NCI-H2107 treated with DMSO at 0.1 percent for 48 hours (cell line): ENCODE measurements around the gene NOTCH1.
"Not testable (repeated sequence)": the region's sequence is repeated elsewhere in the genome, so short reads cannot be mapped to it uniquely, and the experiment has no call there.

Experiments
- DNase-seq: peaks from one replicate; lab custom pipeline; 2025; ENCODE audit not compliant: unreplicated experiment; lab: John Stamatoyannopoulos, UW

Gene NOTCH1

DNA sequence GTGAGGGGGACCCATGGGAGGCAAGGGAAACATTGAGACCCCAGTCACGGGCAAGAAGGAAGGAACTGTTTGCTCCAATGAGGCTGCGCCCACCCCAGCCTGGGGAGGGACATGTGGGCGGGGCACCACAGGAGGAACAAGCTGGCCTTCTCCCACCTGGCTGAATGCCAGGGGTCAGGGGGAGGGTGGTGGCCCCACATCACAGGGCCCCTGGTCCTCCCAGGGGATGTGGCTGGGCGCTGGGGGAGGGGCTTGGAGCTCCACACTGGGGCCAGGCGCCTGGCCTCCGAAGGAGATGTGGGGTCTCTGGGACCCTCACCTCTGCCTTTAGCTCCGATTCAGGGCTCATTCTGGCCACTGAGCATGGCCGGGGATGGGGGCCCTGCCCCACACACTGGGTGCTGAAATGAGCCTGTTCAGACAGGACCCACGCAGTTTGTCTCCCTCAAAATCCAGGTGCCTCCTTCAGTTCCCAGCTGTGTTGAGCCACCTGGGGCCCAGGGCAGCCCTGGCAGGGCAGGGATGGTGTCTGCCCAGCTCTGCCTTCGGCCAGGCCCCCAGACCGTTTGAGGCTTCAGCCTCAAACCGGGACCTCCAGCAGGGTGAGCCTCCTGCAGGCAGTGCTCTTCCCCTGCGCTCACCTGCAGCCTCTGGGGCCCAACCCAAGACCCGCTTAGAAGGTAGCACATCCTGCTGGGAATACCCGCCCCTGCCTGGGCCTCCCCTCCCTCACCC lies 33.2 kb upstream of the NOTCH1 start:
- no peak for DNase-seq

DNA sequence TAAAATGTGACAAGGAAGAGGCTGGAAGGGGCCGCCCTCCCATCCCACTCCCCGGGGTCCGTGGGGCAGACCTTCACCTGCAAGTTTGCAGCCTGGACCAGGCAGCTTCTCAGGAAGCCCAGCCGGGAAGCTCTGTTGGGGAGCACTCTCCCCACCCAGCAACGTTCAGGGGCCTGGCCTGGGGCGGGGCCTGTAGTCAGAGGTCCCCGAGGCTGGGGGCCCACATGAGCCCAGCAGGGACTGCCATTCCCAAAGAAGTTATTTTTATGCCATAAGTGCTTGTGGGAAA lies 32.7 kb upstream of the NOTCH1 start:
- no peak for DNase-seq

DNA sequence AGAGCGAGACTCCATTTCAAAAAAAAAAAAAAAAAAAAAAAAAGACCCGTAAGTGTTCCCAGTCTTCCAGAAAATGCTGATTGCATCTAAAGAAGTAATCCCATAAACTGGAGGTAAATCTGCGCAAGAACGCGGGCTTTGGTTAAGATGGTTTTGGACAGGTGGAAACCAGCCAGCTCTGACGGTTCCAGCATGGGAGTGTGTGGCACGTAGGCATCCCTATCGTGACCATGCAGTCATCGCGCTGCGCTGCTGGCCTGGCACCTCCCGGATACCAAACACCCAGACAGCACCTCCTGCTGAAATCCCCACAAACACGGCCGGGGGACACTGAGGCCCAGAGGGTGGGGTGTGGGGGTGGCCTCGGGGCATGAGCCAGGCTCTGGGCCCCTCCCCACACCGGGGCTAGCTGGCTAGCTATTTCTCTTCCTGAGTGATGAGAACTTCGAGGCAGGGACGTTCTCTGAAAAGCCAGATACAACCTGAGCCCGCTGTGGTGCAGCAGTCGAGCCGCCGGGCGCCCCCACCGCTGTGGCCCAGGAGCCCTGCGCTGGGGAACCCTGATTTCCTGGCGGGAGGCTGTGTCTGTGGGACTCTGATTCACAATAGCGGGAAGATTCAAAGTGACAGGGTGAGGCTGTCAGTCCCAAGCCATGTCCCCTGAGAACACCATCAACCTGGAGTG lies 32.2 kb upstream of the NOTCH1 start:
- DNase-seq: no peak

DNA sequence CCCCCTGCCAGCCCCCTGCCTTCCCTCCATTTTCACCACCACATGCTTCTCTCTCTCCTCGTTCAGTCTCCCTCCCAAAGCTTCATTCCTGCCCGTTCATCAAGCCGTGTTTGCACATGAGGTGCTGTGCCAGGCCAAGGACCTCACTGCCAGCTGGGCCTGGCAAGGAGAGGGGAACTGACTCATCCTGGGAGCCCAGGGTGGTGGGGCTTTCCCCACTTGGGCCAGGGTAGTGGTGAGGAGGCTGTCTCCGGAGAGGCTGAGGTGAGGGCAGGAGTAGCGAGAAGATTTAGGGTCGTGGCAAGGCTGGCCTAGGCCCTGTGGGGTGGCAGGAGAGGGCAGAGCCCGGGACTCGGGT lies 30.4 kb upstream of the NOTCH1 start:
- DNase-seq: no peak

DNA sequence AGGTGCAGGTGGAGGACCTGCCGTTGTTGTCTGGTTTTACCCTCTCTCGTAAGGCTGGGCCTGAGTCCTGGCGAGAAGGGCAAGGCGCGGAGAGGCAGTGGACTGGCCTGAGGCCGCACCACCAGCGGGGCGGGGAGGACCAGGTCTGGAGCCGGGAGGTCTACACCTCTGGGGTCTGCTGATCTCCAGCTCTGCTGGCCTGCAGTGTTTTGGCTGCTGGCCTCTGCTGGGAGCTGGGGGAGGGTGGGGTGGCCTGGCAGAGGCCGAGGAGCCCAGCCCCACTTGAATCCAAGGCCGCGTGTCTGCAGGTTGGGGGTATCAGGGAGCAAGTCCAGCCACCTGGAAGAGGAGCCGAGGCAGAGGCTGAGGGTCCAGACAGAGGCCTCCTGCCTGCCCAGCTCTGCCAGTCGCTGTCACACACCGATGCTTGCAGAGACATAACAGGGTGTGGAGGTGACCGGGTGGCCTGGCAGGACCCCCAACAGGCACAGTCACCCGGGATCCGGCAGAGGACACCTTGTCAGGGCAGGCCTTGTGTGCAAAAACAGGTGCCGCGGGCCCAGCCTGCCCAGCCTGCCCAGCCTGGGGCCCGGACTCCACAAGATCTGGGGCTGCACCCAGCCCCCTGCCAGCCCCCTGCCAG lies 29.9 kb upstream of the NOTCH1 start:
- no peak for DNase-seq

GRCh38 chr9:136574606-136575005 lies 28.8 kb upstream of the NOTCH1 start:
- DNase-seq: not testable (repeated sequence)

GRCh38 chr9:136572828-136573625 lies 27.2 kb upstream of the NOTCH1 start:
- DNase-seq: no peak

DNA sequence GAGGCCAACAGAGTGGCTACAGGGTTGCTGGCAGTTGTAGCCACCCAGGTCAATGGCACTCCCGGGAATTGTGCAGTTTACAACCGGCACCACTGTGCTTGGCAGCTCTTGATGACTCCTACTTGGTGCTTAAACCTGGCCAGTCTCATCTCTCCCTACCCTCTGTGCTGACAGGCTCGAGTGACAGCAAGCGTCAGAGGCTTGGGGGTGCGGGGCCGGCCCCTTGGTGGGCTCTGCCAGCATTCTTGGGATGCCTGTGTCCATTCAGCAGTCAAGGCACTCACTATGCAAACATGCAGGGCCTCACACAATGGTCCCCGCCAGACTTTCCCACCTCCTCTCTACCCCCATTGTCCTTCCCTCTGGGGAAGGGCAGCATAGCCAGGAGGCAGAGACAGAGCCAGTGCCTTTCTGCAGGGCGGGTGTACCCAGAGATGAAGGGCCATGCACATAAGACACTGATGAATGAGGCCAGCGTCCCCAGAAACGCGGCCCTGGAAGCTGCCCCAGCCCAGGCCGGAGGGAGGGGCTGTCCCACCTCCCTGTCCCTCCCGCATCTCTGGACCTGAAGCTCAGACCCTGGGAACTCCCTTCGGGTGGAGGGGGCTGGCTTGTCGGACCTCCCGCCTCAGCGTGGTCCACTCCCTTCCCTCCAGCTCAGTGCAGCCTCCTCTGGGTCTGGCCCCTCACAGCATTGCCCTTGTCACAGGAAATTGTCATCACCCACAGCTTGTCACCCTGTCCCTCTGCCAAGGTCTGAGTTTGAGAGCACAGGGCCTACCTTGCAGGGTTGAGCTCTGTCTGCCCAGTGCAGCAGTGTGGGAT lies 26.4 kb upstream of the NOTCH1 start:
- no peak for DNase-seq

DNA sequence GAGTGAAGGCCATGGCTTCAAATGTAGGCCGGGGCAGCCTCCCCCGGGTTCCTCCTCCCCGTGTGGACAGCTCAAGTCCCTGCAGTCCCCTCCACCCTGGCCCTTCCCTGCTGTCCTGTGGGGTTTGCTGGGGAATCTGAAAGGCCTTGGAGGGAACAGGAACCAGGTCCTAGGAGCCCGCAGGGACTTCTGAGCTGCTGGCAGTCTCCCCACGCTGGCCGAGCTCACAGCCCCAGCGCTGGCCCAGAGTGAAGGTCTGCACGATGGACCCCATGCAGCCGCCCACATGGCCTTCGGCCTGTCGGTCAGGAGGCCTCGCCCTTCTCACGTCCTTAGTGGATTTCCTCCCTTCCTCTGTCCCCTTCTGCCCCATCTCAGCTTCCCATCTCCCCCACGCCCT lies 25.7 kb upstream of the NOTCH1 start:
- DNase-seq: no peak

- no peak for DNase-seq
Measured at GRCh38 chr9:136570916-136571315, 25.1 kb upstream of the NOTCH1 start.

- DNase-seq: no peak
Measured at GRCh38 chr9:136570191-136570845, 24.5 kb upstream of the NOTCH1 start.

DNA sequence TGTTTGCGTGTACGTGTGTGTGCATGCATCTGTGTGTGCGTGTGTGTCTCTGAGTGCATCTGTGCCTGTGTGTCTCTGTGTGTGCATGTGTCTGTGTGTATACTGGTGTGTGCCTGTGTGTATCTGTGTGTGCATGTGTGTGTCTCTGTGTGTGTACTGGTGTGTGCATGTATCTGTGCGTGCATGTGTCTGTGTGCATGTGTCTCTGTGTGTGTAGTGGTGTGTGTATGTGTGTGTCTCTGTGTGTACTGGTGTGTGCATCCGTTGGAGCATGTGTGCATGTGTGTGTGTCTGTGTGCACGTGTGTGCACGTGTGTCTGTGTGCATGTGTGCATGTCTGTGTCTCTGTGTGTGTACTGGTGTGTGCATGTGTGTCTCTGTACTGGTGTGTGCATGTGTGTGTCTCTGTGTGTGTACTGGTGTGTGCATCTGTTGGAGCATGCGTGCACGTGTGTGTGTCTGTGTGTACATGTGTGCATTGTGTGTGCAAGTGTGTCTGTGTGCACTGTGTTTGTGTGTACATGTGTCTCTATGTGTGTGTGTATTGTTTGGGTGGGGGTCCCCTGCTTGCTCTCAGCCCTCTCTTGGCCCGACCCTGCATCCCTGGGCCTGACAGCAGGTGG lies 23.8 kb upstream of the NOTCH1 start:
- DNase-seq: no peak

- no peak for DNase-seq
Measured at GRCh38 chr9:136568288-136569081, 22.6 kb upstream of the NOTCH1 start.

DNA sequence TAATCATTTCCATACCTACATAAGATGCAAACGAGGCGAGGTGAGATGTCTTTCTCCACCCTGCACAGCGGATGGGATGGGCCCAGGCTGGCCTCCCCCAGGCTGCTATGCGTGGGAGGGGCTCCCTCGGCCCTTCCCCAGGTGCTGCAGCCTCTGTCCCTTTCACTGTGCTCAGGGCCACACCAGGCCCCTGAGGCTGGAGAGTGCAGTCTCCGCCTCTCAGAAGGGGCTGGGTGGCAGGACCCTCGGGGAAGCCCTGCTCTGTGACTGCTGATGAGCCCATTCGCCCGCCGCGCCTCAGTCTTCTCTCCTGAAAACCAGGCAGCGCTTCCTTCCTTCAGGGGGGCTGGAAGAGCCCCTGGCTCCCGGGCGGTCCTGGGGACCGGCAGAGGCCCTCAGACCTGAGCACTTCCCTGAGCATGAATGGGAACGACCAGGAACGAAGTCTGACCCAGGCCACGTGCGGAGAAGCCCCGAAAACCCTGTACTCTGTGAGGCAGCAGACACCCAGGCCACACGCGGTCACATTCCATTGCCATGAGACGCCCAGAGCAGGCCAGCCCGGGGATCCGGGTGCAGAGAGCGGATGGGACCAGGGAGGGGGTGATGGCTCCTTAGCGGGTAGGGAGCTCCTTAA lies 21.9 kb upstream of the NOTCH1 start:
- no peak for DNase-seq

- DNase-seq: no peak
Measured at GRCh38 chr9:136566901-136567300, 21.1 kb upstream of the NOTCH1 start.

DNA sequence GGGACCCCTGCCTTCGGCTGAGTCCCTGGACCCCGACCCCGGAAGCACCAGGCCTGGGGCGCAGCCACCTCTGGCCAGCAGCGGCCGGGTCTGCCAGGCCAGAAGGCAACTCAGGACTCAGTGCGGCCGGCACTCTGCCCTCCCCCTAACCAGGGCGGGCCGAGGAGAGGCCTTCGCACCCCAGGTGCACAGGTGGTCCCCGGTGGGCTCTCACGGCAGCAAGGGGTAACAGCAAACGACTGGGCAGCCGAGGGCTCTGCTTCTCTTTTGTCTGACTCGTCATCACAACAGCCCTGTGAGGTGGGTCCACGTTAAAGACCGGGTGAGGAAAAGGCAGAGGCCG lies 20.7 kb upstream of the NOTCH1 start:
- DNase-seq: no peak

GRCh38 chr9:136565715-136566552 lies 20.1 kb upstream of the NOTCH1 start:
- no peak for DNase-seq
